Measurements from ENCODE around the gene DLG5.
A peak's percentile ranks its signal among the peaks of the same experiment; 100 is the strongest.

Gene DLG5

DNA sequence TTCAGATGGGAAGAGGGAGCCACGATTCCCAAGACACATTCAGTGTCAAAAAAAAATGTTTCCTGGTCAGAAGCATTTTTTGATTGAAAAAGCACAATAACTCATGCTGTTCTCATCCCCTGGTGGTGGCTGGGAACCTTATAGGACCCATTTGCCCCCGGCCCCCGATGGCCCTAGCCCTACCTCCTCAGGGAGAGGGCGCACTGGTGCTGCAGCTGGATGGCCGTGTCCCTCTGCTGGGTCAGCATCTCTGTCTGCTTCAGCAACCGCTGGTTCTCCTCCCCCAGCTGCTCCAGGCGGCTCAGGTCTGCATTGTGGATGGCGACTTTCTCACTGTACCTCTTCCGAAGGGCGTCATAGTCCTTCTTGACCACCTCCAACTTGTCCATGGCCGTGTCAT is 83.3 kb downstream of the DLG5 start:
- no peak for DNase-seq (ENCODE audit: low read depth)

DNA sequence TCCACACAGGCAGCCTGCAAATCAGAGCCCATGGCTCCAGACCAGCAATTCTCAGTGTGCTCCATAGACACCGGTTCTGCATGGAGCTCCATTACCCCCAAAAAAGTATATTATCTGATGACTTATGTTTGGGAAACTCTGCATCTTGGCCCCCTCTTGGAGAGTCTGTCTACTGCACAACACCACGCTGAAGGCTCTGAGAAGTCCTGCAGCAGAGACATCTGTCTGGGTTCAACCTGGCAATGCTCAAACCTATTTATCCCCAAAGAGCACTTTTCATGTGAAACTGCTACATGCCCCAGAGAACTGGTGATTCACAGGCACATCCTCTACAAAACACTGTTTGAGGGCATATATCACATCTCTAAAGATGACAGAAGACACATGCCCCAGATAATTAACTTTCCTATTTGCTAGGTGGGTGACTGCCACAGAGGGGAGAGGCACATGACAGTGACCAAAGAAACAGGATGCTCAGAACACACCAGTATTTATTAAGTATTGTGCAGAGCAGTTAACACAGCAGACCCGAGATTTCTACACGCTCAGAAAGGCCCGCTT is 83.8 kb downstream of the DLG5 start:
- no peak for DNase-seq (ENCODE audit: low read depth)

DNA sequence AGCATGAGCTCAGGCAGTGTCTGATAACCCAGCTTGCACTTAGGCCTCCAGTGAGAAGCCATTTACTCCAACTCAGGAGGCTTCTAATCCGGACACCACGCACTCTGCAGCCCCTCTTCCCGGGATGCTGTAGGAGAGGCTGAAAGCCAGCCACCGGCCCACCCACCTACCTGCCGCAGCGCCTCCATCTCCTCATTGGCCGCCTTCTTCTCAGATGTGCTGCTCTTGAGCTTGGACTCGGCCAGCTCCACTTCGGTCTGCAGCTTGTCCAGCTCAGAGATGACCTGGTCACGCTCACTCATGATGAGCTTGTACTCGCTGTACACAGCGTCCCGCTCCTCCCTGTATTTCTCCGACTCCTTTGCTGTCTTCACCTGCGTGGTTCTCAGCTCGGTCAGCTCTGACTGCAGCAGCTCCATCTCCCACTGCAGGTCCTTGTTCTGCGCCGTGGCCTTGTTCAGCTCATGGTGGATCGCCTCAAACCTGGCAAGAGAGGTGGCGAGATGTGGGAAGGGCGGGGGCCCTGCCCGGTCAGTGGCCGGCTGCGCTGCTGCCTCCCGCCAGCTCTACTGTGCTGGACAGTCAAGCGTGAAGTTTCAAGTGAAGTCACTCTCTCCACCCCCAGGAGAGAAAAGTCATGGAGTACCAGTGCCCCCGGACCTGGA is 84.7 kb downstream of the DLG5 start:
- no peak for DNase-seq (ENCODE audit: low read depth)

DNA sequence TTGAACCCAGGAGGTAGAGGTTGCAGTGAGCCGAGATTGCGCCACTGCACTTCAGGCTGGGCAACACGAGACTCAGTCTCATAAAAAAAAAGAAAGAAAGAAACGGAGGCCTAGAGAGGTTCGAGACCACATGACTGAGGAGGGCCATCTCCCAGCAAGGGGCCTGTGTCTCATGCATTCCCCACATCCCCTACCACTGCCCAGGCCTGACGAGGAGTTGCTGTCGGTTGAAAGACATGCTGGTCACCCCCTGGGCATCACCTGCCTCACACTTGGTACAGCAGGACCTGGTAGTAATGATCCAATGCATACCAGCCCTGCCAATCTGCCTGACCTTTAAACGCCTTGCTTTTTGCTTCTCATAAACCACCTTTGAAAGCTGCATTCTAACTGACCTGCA is 85.9 kb downstream of the DLG5 start:
- DNase-seq (ENCODE audit: low read depth) = no peak

DNA sequence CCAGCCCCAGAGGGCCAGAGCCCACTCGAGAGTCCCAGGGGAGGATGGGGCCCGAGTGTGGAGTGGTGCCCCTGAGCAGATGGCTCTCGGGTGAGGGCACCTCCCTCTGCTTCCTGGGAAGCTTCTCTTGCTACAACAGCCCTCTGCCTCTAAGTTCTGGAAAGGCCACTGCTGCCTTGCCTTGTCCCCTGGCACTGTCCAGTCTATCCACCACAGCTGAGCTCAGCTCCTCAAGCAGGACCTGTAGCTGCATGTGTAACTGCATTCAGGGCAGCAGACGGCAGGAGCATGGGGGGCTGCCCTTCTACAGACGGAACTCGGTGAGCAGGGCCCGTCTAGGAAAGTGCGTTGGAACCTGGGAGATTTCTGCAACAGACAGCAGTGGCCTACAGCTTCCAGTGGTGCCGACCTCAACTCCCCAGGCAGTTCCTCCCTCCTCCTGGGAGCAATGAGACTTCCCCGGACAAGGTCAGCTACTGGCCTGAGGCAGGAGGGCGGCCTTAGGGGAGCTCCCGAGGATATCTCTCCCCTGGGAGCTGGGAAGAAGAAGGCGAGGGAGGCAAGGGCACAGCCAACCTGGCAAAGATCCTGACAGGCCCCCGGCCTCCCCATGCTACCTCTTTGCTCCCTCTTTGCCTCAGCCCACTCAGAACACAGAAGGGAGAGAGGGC is 88.5 kb downstream of the DLG5 start:
- no peak for DNase-seq (ENCODE audit: low read depth)

DNA sequence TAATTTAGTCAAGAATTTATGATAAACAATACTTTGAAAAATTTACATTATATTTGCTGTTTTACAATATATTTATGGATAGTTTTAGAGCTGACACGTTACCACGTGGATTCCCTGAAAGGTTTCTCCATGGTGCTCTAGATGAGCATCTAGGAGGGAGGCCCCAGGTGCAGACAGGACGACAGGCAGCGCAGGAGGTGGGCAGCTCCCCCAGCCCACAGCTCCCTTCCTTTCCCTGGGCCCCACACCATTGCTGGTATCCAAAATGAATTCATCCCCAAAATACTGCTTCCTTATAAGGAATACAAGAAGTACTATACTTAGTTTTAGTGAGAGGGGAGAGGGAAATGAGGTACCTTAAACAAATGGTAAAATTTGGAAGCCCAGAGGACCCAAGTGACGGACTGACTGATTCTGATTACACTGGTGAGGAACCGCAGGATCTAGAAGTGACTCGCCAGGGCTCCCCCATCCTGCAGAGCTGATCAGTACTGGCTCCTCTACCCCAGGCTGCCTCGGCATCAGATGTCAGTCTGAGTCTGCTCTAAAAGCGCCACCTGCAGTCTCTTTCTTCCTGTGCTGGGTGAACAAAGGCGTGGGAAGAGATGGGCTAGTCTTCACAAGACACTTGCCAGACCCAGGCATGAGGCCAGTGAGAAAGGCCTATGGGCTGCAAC is 89.2 kb downstream of the DLG5 start:
- no peak for DNase-seq (ENCODE audit: low read depth)

DNA sequence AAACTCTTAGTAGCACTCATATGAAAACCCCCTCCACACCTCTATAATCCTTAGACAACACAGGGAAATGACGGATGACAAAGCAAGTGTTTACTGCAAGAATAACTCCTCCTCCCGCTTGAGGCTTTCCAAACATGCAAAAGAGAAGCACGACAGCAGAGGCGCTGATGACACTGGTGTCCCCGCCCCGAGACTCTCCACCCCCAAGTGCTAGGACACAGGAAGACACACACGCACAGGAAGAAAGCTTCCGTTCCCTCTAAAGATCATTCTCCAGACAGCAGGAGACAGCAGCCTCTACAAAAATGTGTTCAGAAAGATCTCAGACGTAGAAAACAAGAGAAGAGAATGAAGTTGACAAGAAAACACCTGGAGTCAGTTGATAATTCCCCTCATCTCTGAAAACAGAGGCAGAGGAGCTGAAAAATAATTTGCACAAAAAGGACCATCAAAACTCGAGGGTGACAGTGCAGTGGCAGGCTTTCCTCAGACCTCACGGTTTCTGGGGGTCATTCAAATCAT is 90.2 kb downstream of the DLG5 start:
- DNase-seq (ENCODE audit: low read depth) = peak; percentile 59

DNA sequence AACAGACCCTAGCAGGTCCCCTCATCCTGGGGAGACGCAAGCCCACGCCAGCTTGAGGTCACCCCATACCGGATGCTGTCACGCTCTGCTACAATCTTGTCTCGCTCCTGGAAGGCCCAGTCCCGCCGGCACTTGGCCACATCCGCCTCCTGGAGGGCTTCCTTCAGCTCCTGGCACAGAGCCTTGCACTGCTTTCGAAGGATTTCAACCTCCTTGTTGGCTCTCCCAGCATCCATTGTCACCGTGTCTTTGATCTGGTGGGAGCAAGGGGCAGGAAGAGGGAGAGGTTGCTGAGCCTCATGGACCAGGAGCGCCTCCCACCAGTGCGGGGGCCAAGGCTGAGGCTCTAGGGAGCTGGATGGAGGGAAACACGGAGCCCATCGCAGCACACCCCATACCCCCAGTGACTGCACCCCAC is 90.9 kb downstream of the DLG5 start:
- DNase-seq (ENCODE audit: low read depth) = no peak

DNA sequence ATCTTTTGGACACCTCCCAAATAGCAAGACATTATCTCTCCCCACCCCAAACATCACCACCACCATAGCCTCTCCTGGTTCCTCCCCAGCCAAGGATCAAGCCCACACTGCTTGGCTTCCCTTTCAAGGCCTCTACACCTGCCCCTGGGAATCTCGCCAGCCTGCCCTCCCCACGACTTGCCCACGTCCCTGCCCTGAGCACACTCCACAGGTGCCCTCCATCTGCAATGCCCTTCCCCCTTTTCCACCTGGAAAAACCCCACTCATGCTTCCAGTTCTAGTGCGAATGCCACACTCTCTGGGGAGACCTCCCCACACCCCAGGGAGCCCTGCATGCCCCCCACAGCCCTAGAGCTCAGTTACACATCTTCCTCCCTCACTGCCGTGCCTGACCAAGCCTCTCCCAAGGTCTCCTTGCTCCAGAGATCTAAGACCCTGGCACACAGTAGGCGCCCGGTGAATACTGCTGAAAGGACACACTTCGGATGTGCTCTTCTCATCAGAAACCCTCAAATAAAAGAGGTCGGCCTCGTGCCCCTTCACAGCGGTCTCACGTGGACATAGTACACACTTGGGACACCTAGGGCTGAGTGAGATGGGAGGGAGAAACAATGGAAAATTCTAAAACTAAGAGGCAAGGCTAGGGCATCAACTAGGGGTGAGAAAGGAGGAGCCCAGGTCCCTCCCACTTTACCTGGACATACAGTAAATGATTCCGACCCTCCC is 91.4 kb downstream of the DLG5 start:
- no peak for DNase-seq (ENCODE audit: low read depth)

DNA sequence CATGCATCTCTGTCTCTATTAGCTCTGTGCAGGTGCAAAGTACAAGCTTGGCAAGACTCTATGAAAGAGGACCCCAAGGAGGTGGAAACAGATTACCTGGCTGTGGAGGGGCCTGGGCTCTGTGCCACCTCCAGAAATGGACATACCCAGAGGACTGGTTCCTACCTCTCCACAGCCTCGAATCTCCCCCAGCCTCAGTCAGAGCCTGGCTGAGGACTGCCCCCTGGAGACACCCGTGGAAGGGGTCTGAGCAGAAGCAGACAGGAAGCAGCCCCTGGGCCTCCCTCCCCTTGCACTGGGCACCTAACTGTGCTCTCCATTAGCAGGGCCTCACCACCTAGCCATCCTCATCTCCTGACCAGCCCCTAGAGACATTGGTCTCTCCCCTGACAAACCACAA is 92.0 kb downstream of the DLG5 start:
- DNase-seq (ENCODE audit: low read depth) = no peak

DNA sequence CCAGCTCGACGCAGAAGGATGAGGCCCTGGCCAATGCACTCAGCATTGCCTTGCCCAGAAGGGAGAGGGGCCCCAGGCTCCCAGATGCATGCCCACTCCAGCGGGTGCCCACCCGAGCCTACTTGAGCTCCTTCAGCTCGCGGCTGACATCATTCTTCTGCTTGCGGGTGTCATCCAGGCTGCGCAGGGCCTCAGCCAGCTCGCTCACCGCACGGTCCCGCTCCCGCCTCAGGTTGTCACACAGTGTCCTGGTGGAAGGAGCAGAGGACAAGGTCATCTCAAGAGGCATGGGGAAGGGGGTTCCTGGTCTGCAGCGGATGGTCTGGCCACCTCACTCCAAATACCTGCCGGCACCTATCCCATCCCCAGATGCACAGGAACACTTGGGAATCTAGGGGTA is 92.8 kb downstream of the DLG5 start:
- no peak for DNase-seq (ENCODE audit: low read depth)

DNA sequence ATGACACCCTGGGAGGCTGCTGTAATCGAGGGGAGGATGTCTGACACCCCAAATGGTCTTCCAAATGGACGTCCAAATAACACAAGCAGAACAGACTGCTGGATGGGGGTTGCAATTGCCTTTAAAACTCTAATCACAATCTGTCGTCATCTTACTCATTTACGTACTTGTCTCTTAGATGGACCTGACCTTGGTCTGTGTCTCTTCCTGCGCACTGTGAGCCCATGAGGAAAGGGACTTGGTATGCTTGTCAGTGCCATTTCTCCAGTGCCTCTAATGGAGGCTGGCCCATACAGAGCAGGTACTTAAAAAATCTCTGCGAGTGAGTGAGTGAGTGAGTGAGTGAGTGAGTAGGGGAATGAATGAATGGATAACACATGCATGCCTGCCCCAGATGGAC is 93.3 kb downstream of the DLG5 start:
- DNase-seq (ENCODE audit: low read depth) = no peak

DNA sequence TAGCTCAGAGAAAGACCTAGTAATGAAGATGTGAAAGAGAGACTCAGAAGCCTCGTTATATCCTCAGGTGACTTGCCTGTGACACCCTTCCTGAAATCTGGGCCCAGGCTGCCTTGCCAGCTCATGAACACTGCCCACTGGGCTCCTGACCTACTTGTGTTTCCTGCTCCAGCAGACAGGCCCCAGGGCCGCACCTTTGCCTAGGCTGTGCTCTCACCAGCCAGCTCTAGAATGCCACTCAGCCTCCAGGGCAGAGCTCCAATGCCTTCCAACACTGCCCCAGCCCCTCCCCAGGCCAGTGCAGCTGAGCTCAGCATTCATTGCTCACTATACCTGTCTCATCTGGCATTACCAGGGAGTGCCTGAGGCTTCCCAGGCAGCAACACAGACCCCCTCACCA is 94.3 kb downstream of the DLG5 start:
- no peak for DNase-seq (ENCODE audit: low read depth)

DNA sequence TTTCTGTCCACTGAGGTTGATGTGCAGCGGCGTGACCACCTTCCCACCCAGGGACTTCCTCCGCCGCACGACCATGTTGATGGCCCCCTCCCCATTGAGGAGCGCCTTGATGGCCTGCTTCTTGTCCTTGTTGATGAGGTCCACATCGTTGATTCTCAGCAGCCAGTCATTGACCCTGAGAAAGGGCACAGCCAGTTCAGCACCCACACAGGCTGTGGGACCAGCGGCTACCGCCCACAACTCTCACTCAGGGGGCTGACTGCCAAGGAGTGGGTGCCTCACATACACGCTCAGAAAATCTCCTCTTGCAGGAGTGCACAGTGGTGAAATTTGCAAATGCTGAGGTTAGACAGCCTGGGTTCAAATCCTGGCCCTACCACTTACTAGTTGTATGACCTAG is 97.2 kb downstream of the DLG5 start:
- no peak for DNase-seq (ENCODE audit: low read depth)

DNA sequence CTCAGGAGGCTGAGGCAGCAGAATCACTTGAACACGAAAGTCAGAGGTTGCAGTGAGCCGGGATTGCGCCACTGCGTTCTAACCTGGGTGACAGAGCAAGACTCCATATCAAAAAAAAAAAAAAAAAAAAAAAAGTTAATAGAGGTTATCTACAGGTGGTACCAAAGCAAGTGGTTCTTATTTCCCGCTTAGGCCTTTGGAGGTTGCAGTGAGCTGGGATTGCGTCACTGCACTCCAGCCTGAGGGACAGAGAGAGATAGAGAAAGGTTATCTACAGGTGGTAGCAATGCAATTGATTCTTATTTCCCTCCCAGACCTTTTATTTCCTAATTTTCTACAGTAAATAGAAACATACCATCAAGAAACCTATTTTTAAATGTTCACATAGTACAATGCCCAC is 98.2 kb downstream of the DLG5 start:
- no peak for DNase-seq (ENCODE audit: low read depth)

DNA sequence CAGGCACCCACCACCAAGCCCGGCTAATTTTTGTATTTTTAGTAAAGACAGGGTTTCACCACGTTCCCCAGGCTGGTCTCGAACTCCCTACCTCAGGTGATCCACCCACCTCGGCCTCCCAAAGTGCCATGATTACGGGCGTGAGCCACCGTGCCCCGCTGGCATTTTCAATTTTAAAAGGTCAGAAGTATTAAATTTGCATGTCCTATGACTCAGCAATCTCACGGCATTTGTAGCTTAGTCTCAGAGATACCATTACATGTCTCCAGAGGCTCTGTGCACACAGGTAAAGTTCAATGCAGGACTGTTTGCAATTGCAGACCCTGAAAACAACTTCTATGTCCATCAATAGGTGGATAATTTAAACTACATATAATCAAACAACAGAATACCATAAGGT is 99.2 kb downstream of the DLG5 start:
- DNase-seq (ENCODE audit: low read depth) = no peak

DNA sequence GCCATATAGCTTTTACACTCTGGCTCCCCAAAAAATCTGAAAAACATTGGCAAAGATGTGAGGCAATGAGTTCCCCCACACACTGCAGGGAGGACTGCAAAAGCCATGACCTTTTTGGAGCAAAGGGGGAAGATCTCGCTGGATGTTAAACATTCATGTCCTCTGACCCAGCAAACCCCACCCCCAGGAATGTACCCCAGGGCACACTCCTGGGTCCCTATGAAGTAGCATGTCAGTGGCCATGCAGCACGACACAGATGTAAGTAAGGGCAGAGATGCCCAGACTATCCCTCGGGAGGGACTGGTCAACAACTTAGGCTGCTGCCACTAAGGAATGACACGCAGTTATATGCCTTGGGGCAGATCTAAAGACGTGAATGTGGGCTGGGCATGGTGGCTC is 100.6 kb downstream of the DLG5 start:
- DNase-seq (ENCODE audit: low read depth) = no peak

DNA sequence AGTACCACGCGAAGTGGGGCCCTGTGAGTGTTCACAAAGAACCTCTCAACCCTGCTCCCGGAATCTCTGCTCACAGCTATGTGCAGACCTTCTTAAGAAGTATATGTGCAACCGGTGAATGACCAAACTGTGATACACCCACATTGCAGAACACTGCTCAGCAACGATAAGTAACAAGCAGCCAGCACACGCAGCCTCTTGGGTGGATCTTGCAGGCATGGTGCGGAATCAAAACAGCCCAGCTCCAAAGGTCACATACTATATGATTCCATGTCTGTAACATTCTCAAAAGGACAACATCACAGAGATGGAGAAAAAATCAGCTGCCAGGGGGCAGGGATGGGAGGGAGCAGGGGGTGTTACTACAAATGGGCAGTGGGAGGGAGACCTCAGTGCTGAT is 101.6 kb downstream of the DLG5 start:
- no peak for DNase-seq (ENCODE audit: low read depth)

DNA sequence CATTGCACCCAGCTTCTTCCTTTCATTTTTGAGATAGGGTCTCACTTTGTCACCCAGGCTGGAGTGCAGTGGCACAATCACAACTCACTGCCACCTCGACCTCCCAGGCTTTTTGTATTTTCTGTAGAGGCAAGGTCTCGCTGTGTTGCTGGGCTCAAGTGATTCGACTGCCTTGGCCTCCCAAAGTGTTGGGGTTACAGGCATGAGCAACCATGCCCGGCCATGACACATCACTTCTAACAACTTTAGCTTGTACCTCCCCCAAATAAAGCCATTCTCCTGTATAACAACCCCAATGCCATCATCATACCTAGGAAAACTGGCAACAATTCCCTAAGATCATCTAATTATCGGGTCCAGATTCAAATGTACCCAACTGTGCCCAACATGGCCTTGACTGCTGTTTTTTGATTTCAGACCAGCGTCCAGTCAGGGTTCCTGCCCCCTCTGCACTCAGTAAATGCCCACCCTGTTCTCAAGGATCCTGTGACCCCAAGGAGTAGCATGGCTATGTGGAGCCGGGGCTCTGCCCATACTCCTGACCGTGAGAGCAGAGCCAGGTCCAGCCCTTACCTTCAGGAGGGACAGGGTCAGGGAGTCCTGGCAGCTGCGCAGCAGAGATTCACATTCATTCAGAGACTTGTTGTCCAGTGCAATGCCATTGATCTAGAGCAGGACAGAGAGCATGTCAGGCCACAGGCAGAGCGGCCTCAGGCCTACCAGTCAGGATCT is 102.6 kb downstream of the DLG5 start:
- no peak for DNase-seq (ENCODE audit: low read depth)

DNA sequence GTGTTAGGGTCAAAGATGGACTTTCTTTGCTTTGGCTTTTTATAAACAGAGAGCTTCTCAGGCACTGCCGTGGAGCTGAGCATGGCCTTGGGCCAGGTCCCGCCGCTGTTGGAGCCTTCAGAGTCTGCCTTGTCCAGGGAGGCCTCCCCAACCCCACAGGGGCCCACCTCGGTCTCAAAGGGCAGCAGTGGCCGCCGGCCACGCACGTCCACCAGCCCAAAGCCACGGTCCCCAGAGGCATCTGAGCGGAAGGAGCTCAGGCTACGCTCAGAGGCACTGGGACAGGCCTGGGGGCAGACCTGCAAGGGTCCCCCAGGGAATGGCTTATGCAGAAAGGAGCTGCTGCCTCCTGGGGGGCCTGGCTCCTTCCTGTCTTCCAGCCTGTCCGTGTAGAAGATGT is 105.0 kb downstream of the DLG5 start:
- no peak for DNase-seq (ENCODE audit: low read depth)

DNA sequence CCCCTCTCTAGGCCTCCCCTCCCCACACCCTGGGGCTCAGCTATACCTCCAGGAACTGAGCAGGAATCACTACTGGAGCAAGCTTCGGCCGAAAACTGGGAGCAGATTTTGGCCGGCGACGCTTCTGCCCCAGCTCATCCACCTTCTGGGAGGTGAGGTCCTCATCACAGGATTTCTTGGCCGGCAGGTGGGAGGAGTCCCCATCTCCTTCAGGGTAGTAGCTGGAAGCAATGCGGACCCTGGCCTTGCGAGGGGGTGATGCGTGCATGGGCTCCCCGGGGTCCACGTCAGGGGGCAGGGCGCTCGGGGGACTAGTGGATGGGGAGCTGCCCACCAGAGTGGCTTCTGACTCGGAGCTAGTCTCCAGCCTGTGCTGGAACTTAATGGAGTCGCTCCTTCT is 105.5 kb downstream of the DLG5 start:
- no peak for DNase-seq (ENCODE audit: low read depth)

DNA sequence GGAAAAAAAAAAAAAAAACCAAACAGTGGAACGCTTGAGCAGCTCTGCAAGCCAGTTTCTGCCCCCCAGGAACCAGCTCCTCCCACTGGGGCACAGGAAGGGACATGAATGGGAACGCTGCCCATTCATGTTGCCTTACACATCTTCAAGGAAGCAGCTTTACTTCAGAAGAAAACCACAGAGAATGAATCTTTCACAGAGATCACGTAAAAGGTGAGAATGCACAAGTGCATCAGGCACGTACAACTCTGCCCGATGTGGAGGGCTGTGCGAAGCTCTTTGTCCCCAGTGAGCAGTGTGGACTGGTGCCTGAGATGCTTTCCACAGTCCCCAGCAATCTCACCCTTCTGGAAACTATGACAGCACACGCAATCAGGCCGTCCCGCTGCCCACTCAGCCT is 106.2 kb downstream of the DLG5 start:
- no peak for DNase-seq (ENCODE audit: low read depth)

Measured in GM04503 (cell line).